ENCODE data around the gene RPTOR.

DNA sequence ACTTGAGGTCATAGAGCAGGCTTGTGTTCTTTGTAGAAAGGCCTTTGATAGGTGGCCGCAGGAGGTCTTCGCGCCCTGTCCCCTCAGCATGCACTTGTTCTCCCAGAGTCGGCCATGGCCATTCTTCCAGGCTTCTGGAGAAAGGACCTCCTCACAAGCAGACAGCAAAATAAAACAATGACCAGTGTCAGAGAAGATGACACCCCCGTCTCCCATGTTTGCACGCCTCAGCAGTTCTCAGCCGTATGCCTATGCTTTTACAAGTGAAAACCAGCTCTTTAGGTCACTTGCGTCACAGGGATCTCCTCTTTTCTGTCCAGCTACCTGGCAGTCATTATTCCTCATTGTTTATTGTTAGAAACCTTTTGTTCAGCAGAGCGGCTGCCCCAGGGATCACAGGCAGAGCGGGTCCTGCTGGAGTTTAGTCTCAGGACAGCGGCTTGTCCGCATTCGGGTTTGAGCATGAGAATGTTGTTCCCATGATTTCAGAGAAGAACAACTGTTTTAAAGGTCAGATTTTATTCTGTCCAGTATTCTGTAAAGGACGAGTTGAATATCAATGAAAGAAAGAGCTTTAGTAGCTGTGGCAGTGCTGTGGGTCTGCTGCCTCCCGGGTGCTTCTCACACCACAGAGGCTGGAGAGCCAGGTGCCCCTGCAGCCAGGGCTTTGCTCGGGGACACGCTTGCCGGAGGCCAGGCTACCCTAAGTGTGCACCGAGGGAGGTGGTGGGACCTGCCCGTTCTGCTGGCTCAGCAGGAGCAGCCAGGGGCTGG lies 123.9 kb downstream of the RPTOR start:
- TF ChIP-seq EZH2 (IDR thresholded peaks at IDR 0.05; ENCODE audit: insufficient read depth, poor library complexity, severe bottlenecking) = no peak
- no peak for TF ChIP-seq EZH2phosphoT487 (IDR thresholded peaks at IDR 0.05; ENCODE audit: insufficient read depth, low read depth)
